A673 (cell line): ENCODE results near the gene AMACR. TPM values are rescaled to one million over a fixed set of nuclear protein-coding genes. Genes with fewer than 3 reads are reported as not detected.
"Not testable (repeated sequence)": the region's sequence is repeated elsewhere in the genome, so short reads cannot be mapped to it uniquely, and the experiment has no call there.

Experiments used
- BruUV-seq: library from RNA; stranded (reverse); fragments of 400-500 nt; replicated peaks from 2 replicates; lab custom pipeline; 2021; lab: Mats Ljungman, UMichigan
- CTCF ChIA-PET: fragments of 300-600 bp; sonication (Branson Sonifier 250); formaldehyde crosslinking; loops from one replicate; lab custom pipeline; 2022; ENCODE audit warnings: antibody characterized with exemption; lab: Charles Lee
- POLR2A ChIA-PET: fragments of 300-600 bp; sonication (Branson Sonifier 250); formaldehyde crosslinking; loops from one replicate; lab custom pipeline; 2022; ENCODE audit warnings: antibody characterized with exemption; ENCODE audit not compliant: low non-redundant PET; lab: Charles Lee
- DNase-seq: peaks from one replicate; pipeline ENCODE4 v3.0.0-alpha.2; 2015; ENCODE audit warnings: low spot score
- H3K27ac ChIP-seq: fragments of 200-600 bp; sonication (generic); 2 replicates; pipeline ENCODE4 v1.5.1; 2016; ENCODE audit warnings: mixed run types, low read depth, mild to moderate bottlenecking, mixed read lengths, antibody characterized with exemption, low read length; ENCODE audit not compliant: poor library complexity, severe bottlenecking
- H3K27me3 ChIP-seq: fragments of 200-600 bp; sonication (generic); replicated peaks from 2 replicates; pipeline ENCODE4 v1.6.1; 2017; ENCODE audit warnings: mixed run types, low read depth, mild to moderate bottlenecking, mixed read lengths, antibody characterized with exemption, low read length; ENCODE audit not compliant: insufficient read depth, poor library complexity
- H3K36me3 ChIP-seq: fragments of 200-600 bp; sonication (generic); 2 replicates; pipeline ENCODE4 v1.6.1; 2016; ENCODE audit warnings: mixed run types, mild to moderate bottlenecking, mixed read lengths, antibody characterized with exemption, low read length; ENCODE audit not compliant: insufficient read depth, poor library complexity, severe bottlenecking
- H3K4me1 ChIP-seq: fragments of 200-600 bp; sonication (generic); 2 replicates; pipeline ENCODE4 v1.6.1; 2017; ENCODE audit warnings: mixed run types, mild to moderate bottlenecking, mixed read lengths, antibody characterized with exemption, low read length; ENCODE audit not compliant: insufficient read depth, poor library complexity, severe bottlenecking
- H3K4me3 ChIP-seq: fragments of 200-600 bp; sonication (generic); 2 replicates; pipeline ENCODE4 v1.5.1; 2016; ENCODE audit warnings: low read depth, mixed run types, mild to moderate bottlenecking, mixed read lengths, low read length; ENCODE audit not compliant: poor library complexity, severe bottlenecking
- H3K9me3 ChIP-seq: fragments of 200-600 bp; sonication (generic); 2 replicates; pipeline ENCODE4 v1.6.1; 2016; ENCODE audit warnings: mixed run types, low read depth, mild to moderate bottlenecking, mixed read lengths, antibody characterized with exemption, low read length; ENCODE audit not compliant: poor library complexity, severe bottlenecking
- EZH2 ChIP-seq: fragments of 200-600 bp; sonication (generic); IDR thresholded peaks from 2 replicates; pipeline ENCODE4 v1.6.1; 2017; ENCODE audit warnings: borderline replicate concordance, low read depth, mild to moderate bottlenecking, mixed read lengths, antibody characterized with exemption, low read length; ENCODE audit not compliant: poor library complexity, severe bottlenecking
- intact Hi-C: fragments of 100-400 bp; cut with micrococcal nuclease; formaldehyde crosslinking; loops from one replicate; pipeline ENCODE4 v1.10.0; 2022; ENCODE audit not compliant: unreplicated experiment
- total RNA-seq: library from RNA; stranded (reverse); gene quantifications from 2 replicates; pipeline ENCODE4 v1.2.3, GENCODE V29; 2021
- TF ChIP-seq, protein P1 (sequence below): fragments of 300-800, 200-600 bp; sonication (generic); conservative IDR thresholded peaks from 2 replicates; pipeline ENCODE4 v1.5.1; 2017; ENCODE audit warnings: low read depth, mild to moderate bottlenecking, antibody characterized with exemption, low read length, moderate library complexity, mixed read lengths

The AMACR gene
- total RNA-seq, 1 experiment from 2014 or later: 13.9 TPM

DNA sequence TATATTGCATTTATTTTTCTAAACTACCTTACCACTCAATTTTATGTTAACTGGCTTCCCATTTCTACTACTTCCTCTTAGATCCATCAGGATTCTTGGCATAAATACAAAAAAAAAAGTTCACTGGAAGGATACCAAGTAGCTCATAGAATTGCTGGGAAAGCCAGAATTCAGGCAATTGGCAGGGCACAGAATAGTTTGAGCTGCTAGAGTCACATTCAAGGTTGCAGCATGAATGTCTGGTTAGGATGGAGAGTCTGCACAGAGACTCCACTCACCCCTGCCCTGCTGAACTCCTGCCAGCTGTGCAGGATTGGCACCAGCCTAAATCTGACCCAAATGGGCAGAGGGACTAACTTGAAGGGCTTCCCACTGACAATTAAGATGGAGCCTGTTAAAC is 4.9 kb upstream of the AMACR start:
- DNase-seq: no peak
- Histone ChIP-seq H3K9me3 (no peaks in the 10 kb centered on the region), H3K36me3 (no peaks in the 10 kb centered on the region), H3K27me3 (no peaks in the 10 kb centered on the region), H3K4me1 (peaks cover 5% of the 10 kb centered on the region), H3K27ac (no peak overlapping the region), H3K4me3 (no peak overlapping the region)
- ChIA-PET POLR2A (interaction anchor here (1.0 kb wide), 1 partner anchor 518 kb away, joined by 3 read pairs; no protein-coding TSS in a partner anchor), CTCF (no interaction called here)
- intact Hi-C loops: no loop called here
- no TSS peak for BruUV-seq
- no peak for TF ChIP-seq EZH2
- TF ChIP-seq, protein P1, sequence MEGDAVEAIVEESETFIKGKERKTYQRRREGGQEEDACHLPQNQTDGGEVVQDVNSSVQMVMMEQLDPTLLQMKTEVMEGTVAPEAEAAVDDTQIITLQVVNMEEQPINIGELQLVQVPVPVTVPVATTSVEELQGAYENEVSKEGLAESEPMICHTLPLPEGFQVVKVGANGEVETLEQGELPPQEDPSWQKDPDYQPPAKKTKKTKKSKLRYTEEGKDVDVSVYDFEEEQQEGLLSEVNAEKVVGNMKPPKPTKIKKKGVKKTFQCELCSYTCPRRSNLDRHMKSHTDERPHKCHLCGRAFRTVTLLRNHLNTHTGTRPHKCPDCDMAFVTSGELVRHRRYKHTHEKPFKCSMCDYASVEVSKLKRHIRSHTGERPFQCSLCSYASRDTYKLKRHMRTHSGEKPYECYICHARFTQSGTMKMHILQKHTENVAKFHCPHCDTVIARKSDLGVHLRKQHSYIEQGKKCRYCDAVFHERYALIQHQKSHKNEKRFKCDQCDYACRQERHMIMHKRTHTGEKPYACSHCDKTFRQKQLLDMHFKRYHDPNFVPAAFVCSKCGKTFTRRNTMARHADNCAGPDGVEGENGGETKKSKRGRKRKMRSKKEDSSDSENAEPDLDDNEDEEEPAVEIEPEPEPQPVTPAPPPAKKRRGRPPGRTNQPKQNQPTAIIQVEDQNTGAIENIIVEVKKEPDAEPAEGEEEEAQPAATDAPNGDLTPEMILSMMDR: no peak

DNA sequence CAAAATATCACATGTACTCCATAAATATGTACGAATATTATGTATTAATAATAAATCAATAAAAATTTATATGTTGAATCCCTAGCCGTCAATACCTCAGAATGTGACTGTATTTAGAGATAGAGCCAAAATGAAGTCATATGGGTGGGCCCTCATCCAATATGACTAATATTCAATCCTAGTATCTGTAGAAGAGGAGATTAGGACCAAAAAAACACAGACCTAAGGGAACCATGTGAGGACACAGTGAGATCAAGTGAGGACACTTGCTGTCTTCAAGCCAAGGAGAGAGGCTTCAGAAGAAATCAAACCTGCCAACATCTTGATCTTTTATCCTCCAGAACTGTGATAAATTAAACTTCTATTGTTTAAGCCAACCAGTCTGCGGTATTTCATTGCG is 3.7 kb upstream of the AMACR start:
- CTCF ChIA-PET: no interaction called here
- TF ChIP-seq, protein P1: no peak
- no peak for TF ChIP-seq EZH2
- Histone ChIP-seq H3K27ac (no peak overlapping the region), H3K27me3 (no peaks in the 10 kb centered on the region), H3K4me3 (no peak overlapping the region), H3K4me1 (peaks cover 13% of the 10 kb centered on the region), H3K9me3 (no peaks in the 10 kb centered on the region), H3K36me3 (no peaks in the 10 kb centered on the region)
- POLR2A ChIA-PET: no interaction called here
- intact Hi-C loops: no loop called here
- no peak for DNase-seq
- no TSS peak for BruUV-seq

DNA sequence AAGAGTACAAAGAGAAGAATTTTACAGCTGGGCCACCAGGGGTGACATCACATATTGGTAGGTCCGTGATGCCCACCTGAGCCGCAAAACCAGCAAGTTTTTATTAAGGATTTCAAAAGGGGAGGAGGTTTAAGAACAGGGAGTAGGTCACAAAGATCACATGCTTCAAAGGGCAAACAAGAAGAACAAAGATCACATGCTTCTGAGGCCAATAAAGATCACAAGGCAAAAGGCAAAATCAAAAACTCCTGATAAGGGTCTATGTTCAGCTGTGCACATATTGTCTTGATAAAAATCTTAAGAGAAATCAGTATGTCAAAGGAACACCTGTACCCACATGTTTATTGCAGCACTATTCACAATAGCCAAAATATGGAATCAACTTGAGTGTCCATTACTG is 2.3 kb upstream of the AMACR start:
- H3K4me3 ChIP-seq, H3K36me3 ChIP-seq, POLR2A ChIA-PET, H3K27me3 ChIP-seq, intact Hi-C loops, H3K9me3 ChIP-seq, CTCF ChIA-PET, H3K27ac ChIP-seq, BruUV-seq, DNase-seq: not testable (repeated sequence)
- peaks cover 13% of the 10 kb centered on the region for H3K4me1 ChIP-seq

DNA sequence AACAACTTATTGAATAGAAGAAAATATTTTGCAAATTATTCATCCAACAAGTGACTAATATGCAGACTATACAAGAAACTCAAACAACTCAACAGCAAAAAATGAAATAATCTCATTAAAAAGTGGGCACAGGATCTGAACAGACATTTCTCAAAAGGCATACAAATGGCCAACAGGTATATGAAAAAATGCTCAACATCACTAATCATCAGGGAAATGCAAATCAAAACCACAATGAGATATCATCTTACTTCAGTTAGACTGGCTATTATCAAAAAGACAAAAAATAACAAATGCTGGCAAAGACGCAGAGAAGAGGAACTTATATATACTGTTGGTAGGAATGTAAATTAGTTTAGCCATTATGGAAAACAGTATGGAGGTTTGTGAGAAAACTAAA is 1.8 kb upstream of the AMACR start:
- Histone ChIP-seq H3K4me1 (peaks cover 13% of the 10 kb centered on the region), H3K27me3 (no peaks in the 10 kb centered on the region), H3K9me3 (no peaks in the 10 kb centered on the region), H3K36me3 (no peaks in the 10 kb centered on the region), H3K4me3 (no peak overlapping the region), H3K27ac (no peak overlapping the region)
- POLR2A ChIA-PET: no interaction called here
- DNase-seq: no peak
- CTCF ChIA-PET: no interaction called here
- BruUV-seq: no TSS peak
- TF ChIP-seq, protein P1: no peak
- no peak for TF ChIP-seq EZH2
- intact Hi-C loops: no loop called here
